Trophoblast cell (in vitro differentiated cells and primary cell): ENCODE data around the gene RBMS1.

Experiments
- DNase-seq, 2 donors: peaks; one replicate each; pipeline ENCODE4 v3.0.0-alpha.2; 2016
- H2AFZ ChIP-seq: 2 replicates; pipeline ENCODE4 v1.6.1; 2013; ENCODE audit warnings: low read length, moderate library complexity, mild to moderate bottlenecking; ENCODE audit not compliant: insufficient read depth, poor library complexity
- H2AK5ac ChIP-seq: 2 replicates; pipeline ENCODE4 v1.6.1; 2013; ENCODE audit warnings: mild to moderate bottlenecking, low read length
- H2BK120ac ChIP-seq: 2 replicates; pipeline ENCODE4 v1.6.1; 2013; ENCODE audit warnings: low read length, mild to moderate bottlenecking, moderate library complexity; ENCODE audit not compliant: insufficient read depth, poor library complexity
- H2BK12ac ChIP-seq: 2 replicates; pipeline ENCODE4 v1.6.1; 2013; ENCODE audit warnings: mild to moderate bottlenecking, low read length, moderate library complexity
- H2BK5ac ChIP-seq: 2 replicates; pipeline ENCODE4 v1.6.1; 2013; ENCODE audit warnings: low read length, low read depth, moderate library complexity, mild to moderate bottlenecking; ENCODE audit not compliant: poor library complexity
- H3K14ac ChIP-seq: 2 replicates; pipeline ENCODE4 v1.6.1; 2013; ENCODE audit warnings: mild to moderate bottlenecking, low read length
- H3K18ac ChIP-seq: 2 replicates; pipeline ENCODE4 v1.6.1; 2013; ENCODE audit warnings: mild to moderate bottlenecking, low read length
- H3K23ac ChIP-seq: 2 replicates; pipeline ENCODE4 v1.6.1; 2013; ENCODE audit warnings: low read length
- H3K27ac ChIP-seq: 2 replicates; pipeline ENCODE4 v1.5.1; 2013; ENCODE audit warnings: low read depth, mild to moderate bottlenecking, inconsistent platforms, low read length, moderate library complexity
- H3K27me3 ChIP-seq: 2 replicates; pipeline ENCODE4 v1.6.1; 2013; ENCODE audit warnings: inconsistent platforms, mild to moderate bottlenecking, low read length, moderate library complexity; ENCODE audit not compliant: insufficient read depth
- H3K36me3 ChIP-seq, 2 experiments: 1 replicate in 1 of 2; 2 replicates in 1 of 2; pipeline ENCODE4 v1.6.1; 2013; ENCODE audit warnings: low read length in 2 of 2, mild to moderate bottlenecking in 2 of 2, moderate library complexity in 1 of 2; ENCODE audit not compliant: insufficient read depth in 2 of 2, control insufficient read depth in 1 of 2
- H3K4ac ChIP-seq: 2 replicates; pipeline ENCODE4 v1.6.1; 2013; ENCODE audit warnings: low read depth, mild to moderate bottlenecking, low read length, moderate library complexity
- H3K4me1 ChIP-seq, 2 experiments: 1 replicate in 1 of 2; 2 replicates in 1 of 2; pipeline ENCODE4 v1.6.1; 2013; ENCODE audit warnings: low read length in 2 of 2, mild to moderate bottlenecking in 2 of 2, moderate library complexity in 1 of 2; ENCODE audit not compliant: insufficient read depth in 2 of 2, control insufficient read depth in 1 of 2
- H3K4me2 ChIP-seq: 2 replicates; pipeline ENCODE4 v1.6.1; 2013; ENCODE audit warnings: inconsistent platforms, mild to moderate bottlenecking, low read length, moderate library complexity
- H3K4me3 ChIP-seq: 2 replicates; pipeline ENCODE4 v1.5.1; 2013; ENCODE audit warnings: mild to moderate bottlenecking, low read depth, low read length, inconsistent platforms
- H3K79me1 ChIP-seq: one replicate; pipeline ENCODE4 v1.6.1; 2013; ENCODE audit warnings: low read length
- H3K79me2 ChIP-seq: 2 replicates; pipeline ENCODE4 v1.6.1; 2013; ENCODE audit warnings: low read length, mild to moderate bottlenecking; ENCODE audit not compliant: control insufficient read depth, insufficient read depth, poor library complexity
- H3K9ac ChIP-seq: 2 replicates; pipeline ENCODE4 v1.6.1; 2013; ENCODE audit warnings: mild to moderate bottlenecking, low read length
- H3K9me3 ChIP-seq: 2 replicates; pipeline ENCODE4 v1.6.1; 2013; ENCODE audit warnings: low read depth, mild to moderate bottlenecking, control low read depth, inconsistent platforms, low read length; ENCODE audit not compliant: insufficient read depth
- H4K12ac ChIP-seq: 2 replicates; pipeline ENCODE4 v1.6.1; 2013; ENCODE audit warnings: low read depth, mild to moderate bottlenecking, low read length, moderate library complexity
- H4K8ac ChIP-seq: 2 replicates; pipeline ENCODE4 v1.6.1; 2013; ENCODE audit warnings: low read depth, mild to moderate bottlenecking, low read length, moderate library complexity
- H4K91ac ChIP-seq: one replicate; pipeline ENCODE4 v1.6.1; 2013; ENCODE audit warnings: low read depth, mild to moderate bottlenecking, low read length, moderate library complexity
- WGBS: extraction: QIAGEN DNeasy Blood & Tissue Kit; methylation state at CpG from one replicate; pipeline ENCODE4 v1.1.7; 2013; ENCODE audit warnings: missing lambda C conversion rate; ENCODE audit not compliant: insufficient read length, insufficient coverage; ENCODE audit errors: extremely low coverage; 5-methylcytosine and 5-hydroxymethylcytosine counted together

Gene RBMS1

DNA sequence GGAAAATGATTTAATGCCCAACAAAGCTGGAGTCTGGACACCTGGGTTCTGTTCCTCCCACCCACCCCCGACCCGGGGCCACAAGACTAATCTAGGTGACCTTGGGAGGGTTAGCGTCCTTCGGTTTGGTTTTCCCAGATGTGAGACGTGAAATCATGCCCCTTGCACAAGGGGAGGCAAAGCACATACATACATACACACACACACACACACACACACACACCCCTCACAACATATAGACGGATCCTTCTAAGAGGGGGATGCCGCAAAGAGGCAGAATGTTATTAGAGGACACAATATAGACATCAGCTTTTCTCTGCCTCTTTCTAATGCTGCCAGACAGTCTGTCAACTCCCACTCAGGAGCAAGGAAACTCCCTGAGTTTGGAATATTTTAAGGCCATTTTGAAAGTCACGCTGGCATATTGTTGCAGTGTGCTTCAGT lies 616 bp upstream of the RBMS1 start:
- peak overlapping the region; percentile 44 for H3K4ac ChIP-seq
- no peak overlapping the region for H3K23ac ChIP-seq
- H3K9me3 ChIP-seq = no peaks in the 10 kb centered on the region
- H3K4me1 ChIP-seq = peaks cover 0 to 3% of the 10 kb centered on the region in 2 experiments
- H3K36me3 ChIP-seq = no peaks in the 10 kb centered on the region
- H4K8ac ChIP-seq = peak overlapping the region; percentile 57
- H2AK5ac ChIP-seq = peak overlapping the region; percentile 9
- H3K27ac ChIP-seq = peak overlapping the region; percentile 51
- H3K9ac ChIP-seq = peak overlapping the region; percentile 64
- H2BK12ac ChIP-seq = peak overlapping the region; percentile 11
- peak overlapping the region; percentile 55 for H3K4me3 ChIP-seq
- peak overlapping the region; percentile 80 for H4K91ac ChIP-seq
- H3K18ac ChIP-seq = peak overlapping the region; percentile 68
- H3K79me2 ChIP-seq = peaks cover 21% of the 10 kb centered on the region
- peak in 1 of 2 donors; percentile 13 for DNase-seq
- peak overlapping the region; percentile 83 for H2BK5ac ChIP-seq
- H3K27me3 ChIP-seq = no peaks in the 10 kb centered on the region
- H3K14ac ChIP-seq = peak overlapping the region; percentile 58
- H4K12ac ChIP-seq = peak overlapping the region; percentile 2
- WGBS = no CpG with 5 or more reads among the region's 8 CpGs
- peaks cover 25% of the 10 kb centered on the region for H3K79me1 ChIP-seq
- peak overlapping the region; percentile 20 for H2AFZ ChIP-seq
- H2BK120ac ChIP-seq = peak overlapping the region; percentile 23
- peak overlapping the region; percentile 66 for H3K4me2 ChIP-seq

DNA sequence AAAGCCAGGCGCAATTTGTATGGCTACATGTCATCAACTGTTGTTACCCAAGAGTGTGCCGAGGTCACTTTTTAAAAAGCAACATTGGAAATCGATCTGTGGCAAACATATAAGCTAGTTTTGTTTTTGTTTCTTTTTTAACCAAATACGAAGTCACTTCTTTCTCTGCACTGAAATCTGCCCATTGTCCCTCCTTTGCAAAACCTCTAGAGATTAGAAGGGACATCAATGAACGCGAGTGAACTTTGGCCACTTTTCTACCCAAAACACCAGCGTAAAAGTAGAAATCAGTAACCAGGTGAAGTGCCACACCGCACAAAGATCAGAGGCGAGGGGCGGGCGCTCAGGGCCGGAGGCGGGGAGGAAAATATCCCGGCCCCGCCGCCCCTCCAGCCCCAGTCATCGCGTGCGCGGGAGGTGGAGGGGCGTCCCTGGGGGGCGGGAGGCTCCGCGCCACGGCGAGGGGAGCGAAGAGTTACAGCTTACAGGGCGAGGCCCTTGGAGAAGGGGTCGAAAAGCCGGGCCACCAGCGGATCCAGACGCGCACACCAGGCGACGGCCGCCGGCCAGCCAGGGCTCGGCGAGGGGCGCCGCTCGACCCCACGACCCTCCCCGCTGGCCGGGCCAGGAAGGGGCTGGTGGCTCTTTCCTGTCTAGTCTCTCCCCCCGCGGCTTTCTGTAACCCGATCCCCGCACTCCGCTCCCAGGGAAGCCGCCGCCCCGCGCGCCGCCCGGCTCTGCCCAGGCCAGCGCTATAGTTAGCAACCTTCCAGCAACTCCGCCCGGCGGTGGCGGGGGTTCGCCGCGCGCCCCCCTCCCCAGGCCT lies 993 bp downstream of the RBMS1 start:
- Histone ChIP-seq H3K27ac (peak overlapping the region; percentile 99), H4K91ac (peak overlapping the region; percentile 99), H3K23ac (no peak overlapping the region), H3K36me3 (peaks cover 0 to 3% of the 10 kb centered on the region in 2 experiments), H3K9me3 (no peaks in the 10 kb centered on the region), H3K14ac (peak overlapping the region; percentile 100), H3K4me1 (peaks cover 0 to 4% of the 10 kb centered on the region in 2 experiments), H3K18ac (peak overlapping the region; percentile 100), H3K4ac (peak overlapping the region; percentile 100), H3K9ac (peak overlapping the region; percentile 96), H3K4me2 (peak overlapping the region; percentile 66), H2AK5ac (peak overlapping the region; percentile 6), H4K8ac (peak overlapping the region; percentile 97), H2AFZ (peak overlapping the region; percentile 42), H3K27me3 (no peaks in the 10 kb centered on the region), H2BK5ac (peak overlapping the region; percentile 99), H3K79me1 (peaks cover 25% of the 10 kb centered on the region), H4K12ac (peak overlapping the region; percentile 71), H3K4me3 (peak overlapping the region; percentile 99), H2BK120ac (peak overlapping the region; percentile 99), H3K79me2 (peaks cover 23% of the 10 kb centered on the region), H2BK12ac (peak overlapping the region; percentile 21)
- WGBS = no CpG with 5 or more reads among the region's 66 CpGs
- DNase-seq = peak; percentile 62 to 82

DNA sequence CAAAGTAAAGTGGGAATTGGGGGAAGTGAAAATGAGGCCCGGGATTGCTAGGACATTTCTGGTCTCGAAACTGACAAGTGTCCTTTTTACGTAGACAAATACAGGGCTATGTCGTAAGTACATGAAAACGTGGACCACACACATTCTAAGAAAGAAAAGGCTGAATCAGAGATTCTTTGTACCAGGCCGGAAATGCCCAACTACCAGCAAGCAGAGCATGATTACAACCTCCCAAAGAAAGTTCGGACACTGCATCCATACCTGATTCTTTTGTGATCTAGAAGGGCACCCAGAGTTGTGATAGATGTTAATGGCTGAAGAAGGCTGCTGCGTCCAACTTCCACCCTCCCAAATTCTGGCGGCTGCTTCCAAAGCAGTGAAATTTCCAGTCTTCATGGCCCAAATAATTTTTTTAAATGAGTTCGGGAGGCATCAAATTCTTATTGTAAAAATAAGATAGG lies 1.7 kb downstream of the RBMS1 start:
- Histone ChIP-seq H3K27ac (peak overlapping the region; percentile 99), H4K8ac (no peak overlapping the region), H3K4me1 (peaks cover 0 to 4% of the 10 kb centered on the region in 2 experiments), H3K14ac (no peak overlapping the region), H3K79me1 (peaks cover 25% of the 10 kb centered on the region), H4K12ac (no peak overlapping the region), H3K79me2 (peaks cover 26% of the 10 kb centered on the region), H3K4me2 (peak overlapping the region; percentile 66), H3K23ac (no peak overlapping the region), H3K4ac (peak overlapping the region; percentile 100), H2BK120ac (no peak overlapping the region), H2AK5ac (no peak overlapping the region), H3K9me3 (no peaks in the 10 kb centered on the region), H3K4me3 (peak overlapping the region; percentile 99), H3K9ac (peak overlapping the region; percentile 16), H3K27me3 (no peaks in the 10 kb centered on the region), H2BK12ac (no peak overlapping the region), H4K91ac (peak overlapping the region; percentile 62), H3K36me3 (peaks cover 0 to 3% of the 10 kb centered on the region in 2 experiments), H2BK5ac (peak overlapping the region; percentile 64), H3K18ac (no peak overlapping the region), H2AFZ (no peak overlapping the region)
- DNase-seq = peak; percentile 47 to 83
- WGBS = no CpG with 5 or more reads among the region's 10 CpGs

DNA sequence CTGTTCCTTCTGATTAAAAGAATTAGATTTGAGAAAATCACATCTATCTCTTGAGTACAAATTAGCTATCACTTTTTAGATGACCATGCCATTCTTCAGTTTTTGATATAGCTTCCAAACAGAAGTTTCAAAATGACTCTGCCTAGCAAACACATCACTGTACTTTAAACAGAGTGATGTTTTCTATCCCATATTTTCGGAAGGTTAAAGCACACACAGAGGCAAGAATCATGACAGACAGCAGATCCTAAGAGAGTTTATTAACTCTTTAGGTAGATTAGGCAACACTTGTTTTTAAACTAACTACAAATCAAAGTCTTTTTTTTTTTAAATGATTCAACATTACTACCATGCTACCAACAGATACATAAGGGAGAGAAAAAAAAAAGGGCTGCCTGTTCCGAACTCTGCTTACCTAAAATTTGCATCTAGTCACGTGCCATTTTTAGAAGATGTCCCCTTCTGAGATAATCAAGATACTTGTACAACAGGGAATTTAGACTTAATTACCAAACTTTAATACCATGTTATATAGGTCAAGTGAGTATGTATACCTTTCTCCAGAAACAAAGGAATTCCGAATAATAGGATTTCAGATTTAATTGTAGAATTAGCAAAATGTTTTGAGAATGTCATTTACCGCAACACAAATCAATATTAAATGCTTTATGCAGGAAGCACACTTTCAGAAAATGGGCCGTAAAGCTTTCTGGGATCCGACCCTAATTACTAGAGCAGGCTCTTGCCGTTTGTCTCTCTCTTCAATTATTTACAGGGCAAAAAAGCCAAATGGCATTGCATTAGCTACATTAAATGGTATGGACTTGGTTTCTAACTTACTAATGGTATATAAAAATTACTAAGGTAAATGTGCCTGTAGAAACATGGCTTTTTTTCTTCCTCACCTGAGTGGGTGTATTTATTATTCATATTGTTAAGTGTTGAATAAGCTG lies 2.6 kb downstream of the RBMS1 start:
- Histone ChIP-seq H2AFZ (no peak overlapping the region), H4K8ac (no peak overlapping the region), H3K14ac (no peak overlapping the region), H3K4ac (peak overlapping the region; percentile 91), H3K27me3 (no peaks in the 10 kb centered on the region), H3K27ac (no peak overlapping the region), H2BK12ac (no peak overlapping the region), H4K12ac (no peak overlapping the region), H3K79me2 (peaks cover 28% of the 10 kb centered on the region), H2BK5ac (no peak overlapping the region), H3K4me1 (peaks cover 0 to 4% of the 10 kb centered on the region in 2 experiments), H3K36me3 (peaks cover 0 to 4% of the 10 kb centered on the region in 2 experiments), H3K4me3 (no peak overlapping the region), H2BK120ac (no peak overlapping the region), H4K91ac (no peak overlapping the region), H2AK5ac (no peak overlapping the region), H3K23ac (no peak overlapping the region), H3K79me1 (peaks cover 25% of the 10 kb centered on the region), H3K4me2 (peak overlapping the region; percentile 66), H3K18ac (no peak overlapping the region), H3K9me3 (no peaks in the 10 kb centered on the region), H3K9ac (no peak overlapping the region)
- no peak for DNase-seq
- no CpG with 5 or more reads among the region's 8 CpGs for WGBS
